ENCODE results near the gene ZNF598. TPM values are rescaled to one million over a fixed set of nuclear protein-coding genes. Genes with fewer than 3 reads are reported as not detected.
A peak's percentile ranks its signal among the peaks of the same experiment; 100 is the strongest.

Gene ZNF598
- total RNA-seq, 4 donors from 2014 or later: 28.3 to 145 (median 42.0) TPM

DNA sequence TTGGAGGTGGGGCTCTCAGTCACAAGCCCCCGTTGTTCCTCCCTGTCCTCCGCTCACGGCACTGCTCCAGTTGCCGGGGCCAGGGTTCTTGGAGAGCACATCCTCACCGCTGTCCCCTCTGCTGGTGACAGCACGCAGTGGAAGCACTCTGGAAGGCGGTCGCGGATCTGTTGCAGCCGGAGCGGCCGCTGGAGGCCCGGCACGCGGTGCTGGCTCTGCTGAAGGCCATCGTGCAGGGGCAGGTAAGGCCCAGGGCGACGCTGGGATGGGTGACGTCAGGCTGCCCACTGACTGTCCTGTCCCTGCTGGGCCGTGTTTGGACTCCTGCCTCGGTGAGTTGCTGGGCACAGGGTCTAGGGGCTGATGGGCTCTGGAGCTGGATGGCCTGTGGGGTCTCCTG is 43.6 kb upstream of the ZNF598 start:
- WGBS, 2 donors (ENCODE audit: low coverage in 1 of 2): 90 to 96% methylated on average over 2 to 20 of the region's 21 CpGs

DNA sequence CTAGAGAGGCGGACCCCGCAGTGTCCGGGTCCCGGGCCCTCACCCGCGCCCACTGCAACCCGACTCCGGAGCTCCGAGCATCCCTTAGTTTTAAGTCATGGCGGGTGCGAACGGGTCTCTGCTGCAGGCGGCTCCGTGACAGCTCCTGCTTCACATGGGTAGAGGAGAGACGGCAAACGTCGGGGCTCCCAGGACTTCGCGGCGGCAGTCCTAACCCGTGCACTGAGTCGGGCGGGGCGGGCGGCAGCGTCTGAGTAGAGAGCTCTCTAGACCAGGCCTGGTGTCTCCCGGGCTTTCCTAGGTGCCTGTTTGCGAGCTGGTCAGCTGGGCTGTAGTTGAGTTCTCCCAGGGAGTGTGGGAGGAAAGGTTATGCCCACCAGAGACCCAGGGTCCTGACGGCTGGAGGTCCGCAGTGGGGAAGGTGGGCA is 38.5 kb upstream of the ZNF598 start:
- H3K27ac ChIP-seq: peak overlapping the region; percentile 86 to 92 (median 88)
- intact Hi-C loops (cut with DNase I; ENCODE audit: low total_unique reads): loop anchor here (10.0 kb wide), 1 partner anchor 1613 kb away; no protein-coding TSS in a partner anchor
- H3K4me1 ChIP-seq: peaks cover 25 to 47% (median 41%) of the 10 kb centered on the region in 4 donors
- in situ Hi-C loops (cut with MboI; ENCODE audit: low pct_ligation_motif_present in 1 of 4, low pct_unique_long_range_greater_than_20kb in 1 of 4, low sequenced_read_pairs in 3 of 4): no loop called here
- 0 to 1% methylated on average over 3 to 26 of the region's 30 CpGs for WGBS, 2 donors (ENCODE audit: low coverage in 1 of 2)
- TF ChIP-seq POLR2AphosphoS5 (IDR thresholded peaks at IDR 0.05) (no peak), EP300 (IDR thresholded peaks at IDR 0.05; ENCODE audit: low read depth) (no peak), POLR2A (IDR thresholded peaks at IDR 0.05) (no peak)
- TF ChIP-seq, protein P1, sequence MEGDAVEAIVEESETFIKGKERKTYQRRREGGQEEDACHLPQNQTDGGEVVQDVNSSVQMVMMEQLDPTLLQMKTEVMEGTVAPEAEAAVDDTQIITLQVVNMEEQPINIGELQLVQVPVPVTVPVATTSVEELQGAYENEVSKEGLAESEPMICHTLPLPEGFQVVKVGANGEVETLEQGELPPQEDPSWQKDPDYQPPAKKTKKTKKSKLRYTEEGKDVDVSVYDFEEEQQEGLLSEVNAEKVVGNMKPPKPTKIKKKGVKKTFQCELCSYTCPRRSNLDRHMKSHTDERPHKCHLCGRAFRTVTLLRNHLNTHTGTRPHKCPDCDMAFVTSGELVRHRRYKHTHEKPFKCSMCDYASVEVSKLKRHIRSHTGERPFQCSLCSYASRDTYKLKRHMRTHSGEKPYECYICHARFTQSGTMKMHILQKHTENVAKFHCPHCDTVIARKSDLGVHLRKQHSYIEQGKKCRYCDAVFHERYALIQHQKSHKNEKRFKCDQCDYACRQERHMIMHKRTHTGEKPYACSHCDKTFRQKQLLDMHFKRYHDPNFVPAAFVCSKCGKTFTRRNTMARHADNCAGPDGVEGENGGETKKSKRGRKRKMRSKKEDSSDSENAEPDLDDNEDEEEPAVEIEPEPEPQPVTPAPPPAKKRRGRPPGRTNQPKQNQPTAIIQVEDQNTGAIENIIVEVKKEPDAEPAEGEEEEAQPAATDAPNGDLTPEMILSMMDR (IDR thresholded peaks at IDR 0.05): no peak
- H3K27me3 ChIP-seq: no peaks in the 10 kb centered on the region
- H3K36me3 ChIP-seq: peaks cover 0 to under 1% (median 0%) of the 10 kb centered on the region in 4 donors
- peak overlapping the region; percentile 71 to 97 (median 76) for H3K4me3 ChIP-seq
- DNase-seq: peak; percentile 41
- no peaks in the 10 kb centered on the region for H3K9me3 ChIP-seq

More for the DNA sequence above, 43.6 kb upstream of the ZNF598 start:
- Histone ChIP-seq H3K9me3 (no peaks in the 10 kb centered on the region), H3K27ac (no peak overlapping the region), H3K36me3 (peaks cover 0 to 7% (median 0%) of the 10 kb centered on the region in 4 donors), H3K4me1 (peaks cover 8 to 24% (median 20%) of the 10 kb centered on the region in 4 donors), H3K27me3 (no peaks in the 10 kb centered on the region), H3K4me3 (no peak overlapping the region)
- no peak for DNase-seq
- no peak for TF ChIP-seq POLR2A (IDR thresholded peaks at IDR 0.05)
- TF ChIP-seq EP300 (IDR thresholded peaks at IDR 0.05; ENCODE audit: low read depth): no peak
- in situ Hi-C loops (cut with MboI; ENCODE audit: low pct_ligation_motif_present in 1 of 4, low pct_unique_long_range_greater_than_20kb in 1 of 4, low sequenced_read_pairs in 3 of 4): no loop called here
- intact Hi-C loops (cut with DNase I; ENCODE audit: low total_unique reads): no loop called here

DNA sequence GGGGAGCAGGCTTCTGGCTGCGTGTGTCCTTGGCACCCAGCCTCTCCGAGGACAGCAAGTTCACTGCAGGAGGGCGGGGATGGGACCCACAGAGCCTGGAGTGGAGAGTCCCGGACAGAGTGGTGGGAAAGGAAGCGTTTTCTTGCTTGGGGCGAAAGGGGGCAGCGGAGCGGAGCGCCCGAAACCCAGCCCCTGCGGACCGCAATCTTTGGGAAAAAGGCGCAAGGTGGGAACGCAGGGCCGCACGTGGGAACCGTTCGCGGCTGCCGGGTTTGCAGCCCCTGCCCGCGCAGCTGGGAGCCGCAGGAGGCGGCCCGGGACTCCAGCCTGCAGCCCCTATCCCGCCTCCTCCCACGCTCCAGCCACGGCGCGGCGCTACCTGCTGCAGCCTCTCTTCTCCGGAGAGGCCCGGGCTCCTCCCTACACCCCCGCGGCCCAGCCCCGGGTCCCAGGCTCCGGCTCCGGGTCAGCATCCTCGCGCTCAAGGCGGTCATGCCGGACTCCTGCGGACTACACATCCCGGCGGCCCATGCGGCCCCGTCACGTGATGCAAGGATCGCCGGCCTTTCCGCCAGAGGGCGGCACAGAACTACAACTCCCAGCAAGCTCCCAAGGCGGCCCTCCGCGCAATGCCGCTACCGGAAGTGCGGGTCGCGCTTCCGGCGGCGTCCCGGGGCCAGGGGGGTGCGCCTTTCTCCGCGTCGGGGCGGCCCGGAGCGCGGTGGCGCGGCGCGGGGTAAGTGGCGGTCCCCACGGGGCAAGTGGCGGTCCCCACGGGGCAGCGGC is 37.9 kb upstream of the ZNF598 start, which contains the start of the genes NTHL1 and TSC2:
TSS of gene NTHL1 (minus strand) at position 505 of the 786 bp plus-strand sequence. CDS start at position 494, 11 bp downstream.
TSS of gene TSC2 (plus strand) at position 656 of the 786 bp plus-strand sequence. CDS start 631 bp downstream, outside the sequence.
- Histone ChIP-seq H3K27ac (peak within 1 kb of the TSS; percentile 86 to 92 (median 88)), H3K4me3 (peak within 1 kb of the TSS; percentile 71 to 97 (median 76)), H3K9me3 (no peaks in the 10 kb centered on the region), H3K36me3 (no peaks in the 10 kb centered on the region), H3K4me1 (peaks cover 29 to 54% (median 46%) of the 10 kb centered on the region in 4 donors), H3K27me3 (no peaks in the 10 kb centered on the region)
- DNase-seq: peak; percentile 97
- TF ChIP-seq POLR2AphosphoS5 (IDR thresholded peaks at IDR 0.05) (peak; percentile 61 to 66 (median 64)), POLR2A (IDR thresholded peaks at IDR 0.05) (peak; percentile 7), EP300 (IDR thresholded peaks at IDR 0.05; ENCODE audit: low read depth) (no peak)
- TF ChIP-seq, protein P1 (IDR thresholded peaks at IDR 0.05): peak; percentile 24 to 75 (median 41)
- intact Hi-C loops (cut with DNase I; ENCODE audit: low total_unique reads): loop anchor here (10.0 kb wide), 1 partner anchor 1613 kb away; no protein-coding TSS in a partner anchor
- in situ Hi-C loops (cut with MboI; ENCODE audit: low pct_ligation_motif_present in 1 of 4, low pct_unique_long_range_greater_than_20kb in 1 of 4, low sequenced_read_pairs in 3 of 4): no loop called here
- 1% methylated on average over 49 of the region's 81 CpGs; no CpG with 5 or more reads in 1 of the 2 donors for WGBS, 2 donors (ENCODE audit: low coverage in 1 of 2)

DNA sequence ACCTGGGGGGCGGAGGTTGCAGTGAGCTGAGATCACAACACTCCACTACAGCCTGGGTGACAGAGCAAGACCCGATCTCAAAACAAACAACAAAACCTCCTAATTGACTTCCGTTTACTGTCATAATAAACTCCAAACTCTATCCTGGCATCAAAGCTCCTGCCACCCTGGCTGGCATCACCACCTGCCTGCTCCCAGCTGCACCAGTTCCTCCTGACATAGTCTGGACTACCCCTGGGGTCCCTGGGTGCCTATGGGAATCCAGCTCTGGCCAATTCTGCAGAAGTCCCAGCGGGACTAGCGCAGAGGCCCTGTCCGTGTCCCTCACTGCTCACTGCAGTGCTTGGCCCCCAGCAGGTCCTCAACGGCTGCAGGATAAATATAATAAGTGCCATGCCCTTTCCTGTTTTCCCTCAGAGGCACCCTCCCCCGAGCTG is 37.3 kb upstream of the ZNF598 start:
- WGBS, 2 donors (ENCODE audit: low coverage in 1 of 2): 9% methylated on average over 8 of the region's 8 CpGs; no CpG with 5 or more reads in 1 of the 2 donors
- peak; percentile 61 for TF ChIP-seq POLR2A (IDR thresholded peaks at IDR 0.05)
- TF ChIP-seq EP300 (IDR thresholded peaks at IDR 0.05; ENCODE audit: low read depth): no peak
- peak in 2 of 3 donors; percentile 63 to 73 for TF ChIP-seq POLR2AphosphoS5 (IDR thresholded peaks at IDR 0.05)
- TF ChIP-seq, protein P1 (IDR thresholded peaks at IDR 0.05): no peak
- in situ Hi-C loops (cut with MboI; ENCODE audit: low pct_ligation_motif_present in 1 of 4, low pct_unique_long_range_greater_than_20kb in 1 of 4, low sequenced_read_pairs in 3 of 4) (no loop called here), intact Hi-C loops (cut with DNase I; ENCODE audit: low total_unique reads) (loop anchor here (10.0 kb wide), 1 partner anchor 1612 kb away; no protein-coding TSS in a partner anchor)
- DNase-seq: no peak
- peaks cover 35 to 60% (median 52%) of the 10 kb centered on the region in 4 donors for H3K4me1 ChIP-seq
- H3K27ac ChIP-seq: peak overlapping the region; percentile 86 to 92 (median 88)
- peak overlapping the region; percentile 71 to 97 (median 76) for H3K4me3 ChIP-seq
- no peaks in the 10 kb centered on the region for H3K27me3 ChIP-seq
- no peaks in the 10 kb centered on the region for H3K36me3 ChIP-seq
- no peaks in the 10 kb centered on the region for H3K9me3 ChIP-seq
